ENCODE measurements around the gene HMGB1. TPM values are rescaled to one million over a fixed set of nuclear protein-coding genes. Genes with fewer than 3 reads are reported as not detected.

Gene HMGB1
- total RNA-seq, 4 donors from 2014 or later, result 212 to 327 (median 271) TPM

GRCh38 chr13:30502237-30502636 is 36.5 kb upstream of the HMGB1 start:
- 86% methylated on average over 2 of the region's 2 CpGs for WGBS
- DNase-seq (ENCODE audit: low spot score in 2 of 2), result no peak

GRCh38 chr13:30499338-30499737 is 33.6 kb upstream of the HMGB1 start:
- 80% methylated on average over 3 of the region's 3 CpGs for WGBS
- DNase-seq (ENCODE audit: low spot score in 2 of 2), result no peak
- H3K27me3 ChIP-seq, result no peaks in the 10 kb centered on the region
- no peaks in the 10 kb centered on the region for H3K9me3 ChIP-seq
- H3K27ac ChIP-seq, result no peak overlapping the region
- no peaks in the 10 kb centered on the region for H3K36me3 ChIP-seq
- no peak overlapping the region for H3K4me3 ChIP-seq
- H3K4me1 ChIP-seq, result no peaks in the 10 kb centered on the region
- no peak for TF ChIP-seq EP300 (IDR thresholded peaks at IDR 0.05)
- TF ChIP-seq POLR2AphosphoS5 (IDR thresholded peaks at IDR 0.05), result no peak
- TF ChIP-seq CTCF (IDR thresholded peaks at IDR 0.05), result no peak
- no peak for TF ChIP-seq POLR2A (IDR thresholded peaks at IDR 0.05)

More at GRCh38 chr13:30502237-30502636, 36.5 kb upstream of the HMGB1 start:
- Histone ChIP-seq H3K27ac (no peak overlapping the region), H3K4me3 (no peak overlapping the region), H3K9me3 (no peaks in the 10 kb centered on the region), H3K36me3 (no peaks in the 10 kb centered on the region), H3K27me3 (no peaks in the 10 kb centered on the region), H3K4me1 (no peaks in the 10 kb centered on the region)
- TF ChIP-seq CTCF (IDR thresholded peaks at IDR 0.05), result no peak
- TF ChIP-seq POLR2A (IDR thresholded peaks at IDR 0.05), result no peak
- no peak for TF ChIP-seq POLR2AphosphoS5 (IDR thresholded peaks at IDR 0.05)

- no peaks in the 10 kb centered on the region for H3K9me3 ChIP-seq
- H3K27ac ChIP-seq, result no peak overlapping the region
- WGBS, result 84% methylated on average over 2 of the region's 2 CpGs
- H3K4me1 ChIP-seq, result no peaks in the 10 kb centered on the region
- H3K4me3 ChIP-seq, result no peak overlapping the region
- no peaks in the 10 kb centered on the region for H3K36me3 ChIP-seq
- no peak for DNase-seq (ENCODE audit: low spot score in 2 of 2)
- H3K27me3 ChIP-seq, result no peaks in the 10 kb centered on the region
- no peak for TF ChIP-seq CTCF (IDR thresholded peaks at IDR 0.05)
- no peak for TF ChIP-seq POLR2AphosphoS5 (IDR thresholded peaks at IDR 0.05)
- TF ChIP-seq EP300 (IDR thresholded peaks at IDR 0.05), result no peak
- TF ChIP-seq POLR2A (IDR thresholded peaks at IDR 0.05), result no peak
Measured at GRCh38 chr13:30496147-30496546, 30.4 kb upstream of the HMGB1 start.

DNA sequence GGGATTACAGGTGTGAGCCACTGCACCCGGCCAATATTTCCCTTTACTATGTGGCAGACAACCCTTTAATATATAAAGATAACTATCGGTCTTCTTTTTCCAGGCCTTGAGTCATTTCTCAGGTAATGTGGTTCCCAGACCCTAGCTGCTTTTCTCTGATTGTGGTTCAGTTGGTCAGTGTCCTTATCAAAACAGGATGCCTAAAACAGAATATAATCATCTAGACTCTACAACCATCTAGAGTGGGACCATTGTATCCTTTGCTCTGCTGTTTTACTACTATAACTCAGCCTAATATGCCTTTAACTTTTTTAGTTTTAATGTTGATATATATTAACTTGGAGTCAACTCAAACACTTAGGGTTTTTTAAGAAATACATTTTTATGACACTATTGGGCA is 30.0 kb upstream of the HMGB1 start:
- no peak overlapping the region for H3K4me3 ChIP-seq
- no peak for DNase-seq (ENCODE audit: low spot score in 2 of 2)
- TF ChIP-seq POLR2AphosphoS5 (IDR thresholded peaks at IDR 0.05) (no peak), CTCF (IDR thresholded peaks at IDR 0.05) (no peak), POLR2A (IDR thresholded peaks at IDR 0.05) (no peak), EP300 (IDR thresholded peaks at IDR 0.05) (no peak)
- H3K9me3 ChIP-seq, result no peaks in the 10 kb centered on the region
- H3K27me3 ChIP-seq, result no peaks in the 10 kb centered on the region
- H3K36me3 ChIP-seq, result no peaks in the 10 kb centered on the region
- no peak overlapping the region for H3K27ac ChIP-seq
- WGBS, result 44% methylated on average over 2 of the region's 2 CpGs
- H3K4me1 ChIP-seq, result no peaks in the 10 kb centered on the region

GRCh38 chr13:30493658-30494381 is 28.1 kb upstream of the HMGB1 start:
- DNase-seq (ENCODE audit: low spot score in 2 of 2), result no peak
- Histone ChIP-seq H3K9me3 (no peaks in the 10 kb centered on the region), H3K27ac (no peak overlapping the region), H3K4me1 (no peaks in the 10 kb centered on the region), H3K27me3 (no peaks in the 10 kb centered on the region), H3K4me3 (no peak overlapping the region), H3K36me3 (no peaks in the 10 kb centered on the region)
- WGBS, result 87% methylated on average over 4 of the region's 4 CpGs
- no peak for TF ChIP-seq CTCF (IDR thresholded peaks at IDR 0.05)
- no peak for TF ChIP-seq EP300 (IDR thresholded peaks at IDR 0.05)
- TF ChIP-seq POLR2A (IDR thresholded peaks at IDR 0.05), result no peak
- no peak for TF ChIP-seq POLR2AphosphoS5 (IDR thresholded peaks at IDR 0.05)

Data from suprapubic skin (tissue), 4 donors.